ENCODE results near the gene LIMK1.

Gene LIMK1

DNA sequence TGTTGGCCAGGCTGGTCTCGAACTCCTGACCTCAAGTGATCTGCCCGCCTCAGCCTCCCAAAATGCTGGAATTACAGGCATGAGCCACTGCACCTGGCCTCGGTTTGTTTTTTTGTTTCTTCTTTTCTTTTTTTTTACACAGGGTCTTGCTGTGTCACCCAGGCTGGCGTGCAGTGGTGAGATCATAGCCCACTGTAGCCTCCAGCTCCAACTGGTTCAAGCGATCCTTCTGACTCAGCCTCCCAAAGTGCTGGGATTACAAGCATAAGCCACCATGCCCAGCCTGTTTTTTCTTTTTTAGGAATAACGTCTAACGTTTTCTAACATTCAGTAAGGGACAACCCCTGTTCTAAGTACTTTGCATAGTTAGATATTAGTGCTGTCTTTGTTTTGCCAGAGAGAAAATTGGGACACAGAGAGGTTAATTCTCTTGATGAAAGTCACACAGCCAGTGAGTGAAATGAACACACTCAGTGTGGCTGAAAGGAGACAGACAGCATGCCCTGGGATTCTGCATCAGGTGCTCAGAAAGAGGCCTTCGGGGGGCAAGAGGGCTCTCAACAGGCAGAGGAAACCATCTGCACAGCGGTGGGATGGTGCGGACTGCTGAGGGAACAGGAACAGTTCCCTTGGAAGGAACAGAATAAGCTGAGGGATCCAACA lies 4.3 kb downstream of the LIMK1 start:
- Mint-ChIP-seq H3K36me3 (ENCODE audit: low read depth) (peaks cover 11% of the 10 kb centered on the region), H3K27me3 (no peaks in the 10 kb centered on the region), H3K27ac (no peak overlapping the region), H3K4me3 (no peak overlapping the region), H3K4me1 (peaks cover 15% of the 10 kb centered on the region), H3K9me3 (no peaks in the 10 kb centered on the region)
- no peak for ATAC-seq
- DNase-seq, result no peak

GRCh38 chr7:74092321-74092963 lies 8.8 kb downstream of the LIMK1 start:
- Mint-ChIP-seq H3K4me1 (peaks cover 27% of the 10 kb centered on the region), H3K4me3 (no peak overlapping the region), H3K27me3 (no peaks in the 10 kb centered on the region), H3K36me3 (ENCODE audit: low read depth) (peaks cover 13% of the 10 kb centered on the region), H3K9me3 (no peaks in the 10 kb centered on the region), H3K27ac (no peak overlapping the region)
- DNase-seq, result no peak
- no peak for ATAC-seq

GRCh38 chr7:74092964-74093471 lies 9.4 kb downstream of the LIMK1 start:
- H3K9me3 Mint-ChIP-seq, result no peaks in the 10 kb centered on the region
- DNase-seq, result peak; percentile 18
- no peaks in the 10 kb centered on the region for H3K27me3 Mint-ChIP-seq
- H3K27ac Mint-ChIP-seq, result peak overlapping the region; percentile 93
- ATAC-seq, result no peak
- peak overlapping the region; percentile 79 for H3K4me3 Mint-ChIP-seq
- H3K4me1 Mint-ChIP-seq, result peaks cover 29% of the 10 kb centered on the region
- peaks cover 15% of the 10 kb centered on the region for H3K36me3 Mint-ChIP-seq (ENCODE audit: low read depth)

DNA sequence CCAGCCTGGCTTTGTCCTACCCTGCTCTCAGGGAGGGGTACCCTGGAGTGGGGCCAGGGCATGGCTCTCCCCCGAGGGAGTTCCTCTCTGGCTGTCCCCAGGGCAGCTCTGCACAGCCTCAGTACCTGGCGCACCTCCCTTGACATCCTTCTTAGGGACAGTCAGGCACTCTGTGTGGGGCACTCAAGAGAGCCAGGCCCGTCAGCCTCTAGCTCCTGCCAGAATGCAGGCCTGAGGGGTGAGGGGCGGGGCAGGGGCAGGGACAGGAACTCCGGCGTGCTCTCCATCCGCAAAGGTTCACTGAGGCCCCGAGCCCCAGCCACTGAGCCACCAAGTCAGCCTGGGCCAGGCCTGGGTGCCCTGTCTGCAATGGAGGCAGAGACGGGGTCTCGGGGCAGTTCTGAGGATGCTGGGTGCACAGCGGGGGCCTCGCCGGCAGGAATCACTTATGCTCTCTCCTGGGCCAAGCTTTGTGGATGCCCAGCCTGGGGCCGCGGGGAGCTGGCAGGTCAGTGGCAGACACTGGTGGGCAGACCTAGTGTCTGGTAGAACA lies 10.1 kb downstream of the LIMK1 start:
- Mint-ChIP-seq H3K36me3 (ENCODE audit: low read depth) (peaks cover 16% of the 10 kb centered on the region), H3K27me3 (no peaks in the 10 kb centered on the region), H3K27ac (peak overlapping the region; percentile 93), H3K4me1 (peaks cover 30% of the 10 kb centered on the region), H3K4me3 (peak overlapping the region; percentile 79), H3K9me3 (no peaks in the 10 kb centered on the region)
- ATAC-seq (peak; percentile 33), DNase-seq (peak; percentile 27)

DNA sequence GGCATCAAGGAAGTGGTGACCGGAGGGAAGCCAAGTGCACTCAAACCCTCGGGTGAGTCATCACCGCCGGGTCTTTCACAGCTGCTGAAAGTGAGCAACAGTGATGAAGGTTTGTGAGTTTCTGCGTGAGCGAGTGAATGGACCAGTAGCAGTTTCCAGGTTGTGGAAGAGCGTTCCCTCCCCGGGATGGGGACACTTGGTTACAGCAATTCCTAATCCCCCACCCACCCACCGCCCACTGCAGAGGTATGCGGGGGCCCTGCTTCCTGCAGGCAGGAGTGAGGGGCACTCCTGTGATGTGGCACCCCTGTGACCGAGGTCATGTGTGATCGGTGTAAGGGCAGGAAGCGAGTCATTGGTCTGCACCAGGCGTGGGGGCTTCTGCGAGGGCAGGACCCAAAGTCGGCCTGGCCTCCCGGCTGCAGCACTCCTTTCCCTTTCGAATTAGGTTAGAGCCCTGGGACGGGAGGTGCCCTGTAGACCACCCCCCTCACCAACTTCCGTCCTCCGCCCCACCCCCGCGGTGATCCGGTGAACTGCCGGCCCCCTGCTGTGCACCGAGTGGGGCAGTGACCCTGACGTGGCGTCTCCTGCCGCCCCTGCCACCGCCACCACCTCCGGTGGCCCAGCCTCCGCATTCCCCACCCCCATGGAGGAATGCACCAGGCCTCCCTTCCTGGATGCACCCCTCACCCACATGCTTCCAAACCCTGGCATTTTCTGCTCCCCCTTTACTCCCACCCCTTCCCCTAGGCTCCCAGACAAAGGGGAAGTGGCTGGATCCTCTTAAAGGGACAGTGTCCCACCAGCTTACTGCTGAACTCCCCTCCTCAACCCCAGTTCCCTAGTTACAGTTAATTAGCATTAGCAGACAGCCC lies 10.9 kb downstream of the LIMK1 start:
- DNase-seq (peak; percentile 84), ATAC-seq (peak; percentile 88)
- H3K4me3 Mint-ChIP-seq, result peak overlapping the region; percentile 79
- peak overlapping the region; percentile 93 for H3K27ac Mint-ChIP-seq
- peaks cover 13% of the 10 kb centered on the region for H3K36me3 Mint-ChIP-seq (ENCODE audit: low read depth)
- no peaks in the 10 kb centered on the region for H3K9me3 Mint-ChIP-seq
- H3K4me1 Mint-ChIP-seq, result peaks cover 30% of the 10 kb centered on the region
- no peaks in the 10 kb centered on the region for H3K27me3 Mint-ChIP-seq

DNA sequence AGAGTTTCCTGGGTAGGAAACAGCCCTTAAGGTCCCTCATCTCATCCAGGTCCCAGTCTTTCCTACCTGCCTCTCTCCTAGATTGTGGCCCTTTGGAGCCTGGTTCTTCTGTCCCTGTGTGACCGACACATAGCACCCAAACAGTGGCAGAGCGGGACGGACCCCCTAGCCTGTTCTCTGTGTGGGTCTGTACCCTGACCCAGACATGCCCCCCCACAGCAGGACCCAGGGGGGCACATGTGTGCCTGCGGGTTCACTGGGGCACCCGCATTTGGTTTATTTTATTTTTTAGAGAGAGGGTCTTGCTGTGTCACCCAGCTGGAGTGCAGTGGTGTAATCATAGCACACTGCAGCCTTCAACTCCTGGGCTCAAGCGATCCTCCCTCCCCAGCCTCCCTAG lies 11.5 kb downstream of the LIMK1 start:
- no peak for ATAC-seq
- no peaks in the 10 kb centered on the region for H3K27me3 Mint-ChIP-seq

GRCh38 chr7:74097937-74098614 lies 14.5 kb downstream of the LIMK1 start:
- Mint-ChIP-seq H3K36me3 (ENCODE audit: low read depth) (peaks cover 15% of the 10 kb centered on the region), H3K4me3 (no peak overlapping the region), H3K27me3 (no peaks in the 10 kb centered on the region), H3K9me3 (no peaks in the 10 kb centered on the region), H3K4me1 (peaks cover 22% of the 10 kb centered on the region), H3K27ac (no peak overlapping the region)
- no peak for DNase-seq
- ATAC-seq, result no peak

More for the DNA sequence above, 11.5 kb downstream of the LIMK1 start:
- Mint-ChIP-seq H3K4me3 (peak overlapping the region; percentile 79), H3K4me1 (peaks cover 30% of the 10 kb centered on the region), H3K36me3 (ENCODE audit: low read depth) (peaks cover 13% of the 10 kb centered on the region), H3K27ac (peak overlapping the region; percentile 93), H3K9me3 (no peaks in the 10 kb centered on the region)
- DNase-seq, result no peak

GRCh38 chr7:74099031-74099430 lies 15.4 kb downstream of the LIMK1 start:
- Mint-ChIP-seq H3K4me3 (no peak overlapping the region), H3K27me3 (no peaks in the 10 kb centered on the region), H3K27ac (no peak overlapping the region), H3K4me1 (peaks cover 13% of the 10 kb centered on the region), H3K9me3 (no peaks in the 10 kb centered on the region), H3K36me3 (ENCODE audit: low read depth) (peaks cover 15% of the 10 kb centered on the region)
- DNase-seq, result no peak
- no peak for ATAC-seq

DNA sequence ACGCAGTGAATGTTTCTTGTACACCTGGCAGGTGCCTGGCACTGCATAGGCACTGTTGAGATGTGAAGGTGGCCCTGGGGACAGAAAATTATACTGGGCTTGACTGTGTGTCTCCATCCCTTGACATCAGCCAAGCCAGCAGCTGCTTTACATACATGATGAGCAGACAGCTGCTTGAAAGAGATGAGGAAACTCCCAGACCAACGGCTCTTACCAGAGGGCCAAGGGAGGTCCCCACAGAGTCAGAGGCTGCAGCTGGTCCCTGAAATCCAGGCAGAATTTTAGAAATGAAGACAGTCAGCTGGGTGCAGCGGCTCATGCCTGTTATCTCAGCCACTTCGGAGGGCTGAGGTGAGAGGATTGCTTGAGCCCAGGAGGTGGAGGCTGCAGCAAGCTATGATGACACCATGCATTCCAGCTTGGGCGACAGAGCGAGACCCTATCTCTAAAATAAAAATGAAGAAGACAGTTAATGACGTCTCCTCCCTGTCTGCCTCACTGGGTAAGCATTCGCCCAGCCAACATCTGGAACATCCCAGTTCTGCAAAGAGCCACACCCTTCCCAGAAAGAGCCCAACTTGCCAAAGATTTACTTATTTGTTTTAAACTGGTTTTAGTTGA lies 17.6 kb downstream of the LIMK1 start:
- H3K4me1 Mint-ChIP-seq, result peaks cover 3% of the 10 kb centered on the region
- H3K27me3 Mint-ChIP-seq, result no peaks in the 10 kb centered on the region
- peak overlapping the region; percentile 2 for H3K27ac Mint-ChIP-seq
- ATAC-seq, result peak; percentile 33
- DNase-seq, result no peak
- H3K36me3 Mint-ChIP-seq (ENCODE audit: low read depth), result peaks cover 20% of the 10 kb centered on the region
- no peak overlapping the region for H3K4me3 Mint-ChIP-seq
- no peaks in the 10 kb centered on the region for H3K9me3 Mint-ChIP-seq

DNA sequence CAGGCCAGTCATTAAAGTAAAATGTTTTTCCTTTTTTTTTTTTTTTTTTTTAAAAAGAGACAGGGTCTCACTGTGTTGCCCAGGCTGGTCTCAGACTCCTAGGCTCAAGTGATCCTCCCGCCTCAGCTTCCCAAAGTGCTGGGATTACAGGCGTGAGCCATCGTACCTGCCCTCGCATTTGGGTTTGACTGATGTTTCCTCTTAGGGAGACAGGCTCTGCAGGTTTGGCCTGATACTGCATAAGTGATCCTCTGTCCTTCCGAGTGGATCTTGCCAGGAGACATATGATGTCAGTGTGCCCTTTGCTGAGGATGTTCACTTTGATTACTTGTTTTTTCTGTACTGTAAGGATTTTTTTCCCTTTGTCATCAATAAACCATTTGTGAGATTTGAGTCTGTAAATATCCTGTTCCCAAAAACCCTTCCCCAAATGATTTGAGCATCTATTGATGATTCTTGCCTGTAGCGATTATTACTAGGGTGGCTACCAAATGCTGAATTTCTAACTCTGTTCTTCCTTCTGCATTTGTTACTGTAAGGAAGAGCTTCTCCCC lies 19.7 kb downstream of the LIMK1 start:
- ATAC-seq, result no peak
- no peak for DNase-seq
- Mint-ChIP-seq H3K27me3 (no peaks in the 10 kb centered on the region), H3K27ac (no peak overlapping the region), H3K36me3 (ENCODE audit: low read depth) (peaks cover 11% of the 10 kb centered on the region), H3K4me3 (no peak overlapping the region), H3K9me3 (no peaks in the 10 kb centered on the region), H3K4me1 (no peaks in the 10 kb centered on the region)

GRCh38 chr7:74104702-74105101 lies 21.1 kb downstream of the LIMK1 start:
- DNase-seq, result no peak
- no peaks in the 10 kb centered on the region for H3K27me3 Mint-ChIP-seq
- H3K9me3 Mint-ChIP-seq, result no peaks in the 10 kb centered on the region
- peaks cover 10% of the 10 kb centered on the region for H3K36me3 Mint-ChIP-seq (ENCODE audit: low read depth)
- H3K27ac Mint-ChIP-seq, result no peak overlapping the region
- no peak overlapping the region for H3K4me3 Mint-ChIP-seq
- H3K4me1 Mint-ChIP-seq, result no peaks in the 10 kb centered on the region
- no peak for ATAC-seq

GRCh38 chr7:74105992-74106391 lies 22.4 kb downstream of the LIMK1 start:
- Mint-ChIP-seq H3K27ac (no peak overlapping the region), H3K4me3 (no peak overlapping the region), H3K9me3 (no peaks in the 10 kb centered on the region), H3K36me3 (ENCODE audit: low read depth) (peaks cover 12% of the 10 kb centered on the region), H3K4me1 (no peaks in the 10 kb centered on the region), H3K27me3 (no peaks in the 10 kb centered on the region)
- ATAC-seq, result no peak
- no peak for DNase-seq

- no peaks in the 10 kb centered on the region for H3K4me1 Mint-ChIP-seq
- ATAC-seq (no peak), DNase-seq (no peak)
- no peaks in the 10 kb centered on the region for H3K9me3 Mint-ChIP-seq
- H3K4me3 Mint-ChIP-seq, result no peak overlapping the region
- H3K27me3 Mint-ChIP-seq, result no peaks in the 10 kb centered on the region
- H3K36me3 Mint-ChIP-seq (ENCODE audit: low read depth), result peaks cover 12% of the 10 kb centered on the region
- H3K27ac Mint-ChIP-seq, result no peak overlapping the region
These were observed 23.2 kb downstream of the LIMK1 start for GRCh38 chr7:74106846-74107245.

All from activated naive CD8-positive, alpha-beta T cell treated with anti-CD3 and anti-CD28 coated beads, Interleukin-2, amount 50 U/mL, for 24 hours (primary cell).